Ishikawa (cell line): ENCODE results near the gene PTPRN2.

Experiments
- CEBPB ChIP-seq: IDR thresholded peaks from 2 replicates; pipeline ENCODE4 v1.6.1; 2012
- EGR1 ChIP-seq: IDR thresholded peaks from 2 replicates; pipeline ENCODE4 v1.6.1; 2012
- EP300 ChIP-seq: IDR thresholded peaks from 2 replicates; pipeline ENCODE4 v1.6.1; 2012; ENCODE audit warnings: borderline replicate concordance
- FOXM1 ChIP-seq: IDR thresholded peaks from 2 replicates; pipeline ENCODE4 v1.6.1; 2012; ENCODE audit warnings: low read depth, borderline replicate concordance
- RAD21 ChIP-seq: IDR thresholded peaks from 2 replicates; pipeline ENCODE4 v1.6.1; 2012; ENCODE audit warnings: low read depth
- TAF1 ChIP-seq: IDR thresholded peaks from 2 replicates; pipeline ENCODE4 v1.6.1; 2012; ENCODE audit warnings: low read depth, mild to moderate bottlenecking
- TF ChIP-seq, protein P1 (sequence below): IDR thresholded peaks from 2 replicates; pipeline ENCODE4 v1.6.1; 2012
- TF ChIP-seq, protein P2 (sequence below): IDR thresholded peaks from 2 replicates; pipeline ENCODE4 v1.6.1; 2012

DNA sequence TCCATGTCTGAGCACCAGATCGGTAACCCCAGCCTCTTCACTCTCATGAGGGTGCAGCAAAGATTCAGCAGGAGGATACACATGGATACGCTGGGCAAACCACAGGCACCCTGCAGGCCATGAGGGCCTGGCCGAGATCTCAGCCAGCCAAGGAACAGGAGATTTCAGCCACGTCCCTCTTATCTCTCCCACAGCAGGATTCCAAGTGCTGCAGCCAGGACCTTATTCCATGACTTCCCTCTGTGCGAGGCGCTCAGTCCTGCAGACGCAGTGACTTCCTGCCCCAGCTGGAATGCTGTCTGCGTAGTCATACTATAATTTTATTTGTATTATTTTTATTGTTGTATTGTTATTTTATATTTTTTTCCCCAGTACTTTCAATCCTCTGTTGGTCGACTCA lies 66.8 kb downstream of the PTPRN2 start:
- TF ChIP-seq, protein P1, sequence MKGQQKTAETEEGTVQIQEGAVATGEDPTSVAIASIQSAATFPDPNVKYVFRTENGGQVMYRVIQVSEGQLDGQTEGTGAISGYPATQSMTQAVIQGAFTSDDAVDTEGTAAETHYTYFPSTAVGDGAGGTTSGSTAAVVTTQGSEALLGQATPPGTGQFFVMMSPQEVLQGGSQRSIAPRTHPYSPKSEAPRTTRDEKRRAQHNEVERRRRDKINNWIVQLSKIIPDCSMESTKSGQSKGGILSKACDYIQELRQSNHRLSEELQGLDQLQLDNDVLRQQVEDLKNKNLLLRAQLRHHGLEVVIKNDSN: no peak
- TF ChIP-seq, protein P2, sequence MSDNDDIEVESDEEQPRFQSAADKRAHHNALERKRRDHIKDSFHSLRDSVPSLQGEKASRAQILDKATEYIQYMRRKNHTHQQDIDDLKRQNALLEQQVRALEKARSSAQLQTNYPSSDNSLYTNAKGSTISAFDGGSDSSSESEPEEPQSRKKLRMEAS: no peak
- TF ChIP-seq CEBPB: no peak
- TF ChIP-seq RAD21: no peak
- no peak for TF ChIP-seq FOXM1
- no peak for TF ChIP-seq EGR1
- no peak for TF ChIP-seq TAF1
- TF ChIP-seq EP300: no peak
